Measurements from ENCODE around the gene TGFA. TPM values are rescaled to one million over a fixed set of nuclear protein-coding genes. Genes with fewer than 3 reads are reported as not detected.

TGFA gene
- total RNA-seq, 2 experiments from 2014 or later = not detected

GRCh38 chr2:70508711-70509462 lies 44.7 kb downstream of the TGFA start:
- ChIA-PET CTCF (ENCODE audit: unreplicated experiment) (interaction anchor here (0.6 kb wide), 1 partner anchor 112 kb away, joined by 3 read pairs; no protein-coding TSS in a partner anchor), POLR2A (no interaction called here)
- Histone ChIP-seq H4K20me1 (ENCODE audit: insufficient read depth, low read length) (no peaks in the 10 kb centered on the region), H3K4me3 (ENCODE audit: low read depth, low read length, poor library complexity, severe bottlenecking) (no peak overlapping the region), H3K4me2 (ENCODE audit: low read length) (no peak overlapping the region), H3K79me2 (ENCODE audit: insufficient read depth, low read depth, low read length) (no peaks in the 10 kb centered on the region), H3K9me3 (ENCODE audit: low read length) (no peaks in the 10 kb centered on the region), H3K27ac (ENCODE audit: low read depth, low read length, poor library complexity, severe bottlenecking) (no peak overlapping the region), H2AFZ (ENCODE audit: low read length) (no peak overlapping the region), H3K4me1 (ENCODE audit: insufficient read depth, low read length, poor library complexity, severe bottlenecking) (no peaks in the 10 kb centered on the region), H3K9me2 (ENCODE audit: insufficient read depth, low read length) (no peaks in the 10 kb centered on the region), H3K36me3 (ENCODE audit: insufficient read depth, low read length) (no peaks in the 10 kb centered on the region)
- no TSS peak for BruUV-seq (replicated peaks)
- intact Hi-C loops (cut with micrococcal nuclease; ENCODE audit: unreplicated experiment) = no loop called here
- TF ChIP-seq EZH2phosphoT487 (IDR thresholded peaks at IDR 0.05; ENCODE audit: borderline replicate concordance, low read depth, low read length) (no peak), CTCF (conservative IDR thresholded peaks at IDR 0.05; ENCODE audit: low read length) (no peak)
- DNase-seq (ENCODE audit: low spot score) = no peak

GRCh38 chr2:70505613-70506391 lies 47.8 kb downstream of the TGFA start:
- Histone ChIP-seq H3K4me3 (ENCODE audit: low read depth, low read length, poor library complexity, severe bottlenecking) (no peak overlapping the region), H3K79me2 (ENCODE audit: insufficient read depth, low read depth, low read length) (no peaks in the 10 kb centered on the region), H3K36me3 (ENCODE audit: insufficient read depth, low read length) (no peaks in the 10 kb centered on the region), H3K27ac (ENCODE audit: low read depth, low read length, poor library complexity, severe bottlenecking) (no peak overlapping the region), H3K9me3 (ENCODE audit: low read length) (no peaks in the 10 kb centered on the region), H2AFZ (ENCODE audit: low read length) (no peak overlapping the region), H4K20me1 (ENCODE audit: insufficient read depth, low read length) (no peaks in the 10 kb centered on the region), H3K4me2 (ENCODE audit: low read length) (no peak overlapping the region), H3K9me2 (ENCODE audit: insufficient read depth, low read length) (no peaks in the 10 kb centered on the region), H3K4me1 (ENCODE audit: insufficient read depth, low read length, poor library complexity, severe bottlenecking) (no peaks in the 10 kb centered on the region)
- CTCF ChIA-PET (ENCODE audit: unreplicated experiment) = no interaction called here
- intact Hi-C loops (cut with micrococcal nuclease; ENCODE audit: unreplicated experiment) = no loop called here
- TF ChIP-seq EZH2phosphoT487 (IDR thresholded peaks at IDR 0.05; ENCODE audit: borderline replicate concordance, low read depth, low read length) (no peak), CTCF (conservative IDR thresholded peaks at IDR 0.05; ENCODE audit: low read length) (no peak)
- DNase-seq (ENCODE audit: low spot score) = no peak
- POLR2A ChIA-PET = no interaction called here
- BruUV-seq (replicated peaks) = no TSS peak

GRCh38 chr2:70504750-70505149 lies 48.9 kb downstream of the TGFA start:
- H2AFZ ChIP-seq (ENCODE audit: low read length) = no peak overlapping the region
- no peaks in the 10 kb centered on the region for H4K20me1 ChIP-seq (ENCODE audit: insufficient read depth, low read length)
- no peaks in the 10 kb centered on the region for H3K4me1 ChIP-seq (ENCODE audit: insufficient read depth, low read length, poor library complexity, severe bottlenecking)
- no peaks in the 10 kb centered on the region for H3K79me2 ChIP-seq (ENCODE audit: insufficient read depth, low read depth, low read length)
- H3K4me2 ChIP-seq (ENCODE audit: low read length) = no peak overlapping the region
- DNase-seq (ENCODE audit: low spot score) = no peak
- H3K27ac ChIP-seq (ENCODE audit: low read depth, low read length, poor library complexity, severe bottlenecking) = no peak overlapping the region
- TF ChIP-seq CTCF (conservative IDR thresholded peaks at IDR 0.05; ENCODE audit: low read length) (no peak), EZH2phosphoT487 (IDR thresholded peaks at IDR 0.05; ENCODE audit: borderline replicate concordance, low read depth, low read length) (no peak)
- no peaks in the 10 kb centered on the region for H3K36me3 ChIP-seq (ENCODE audit: insufficient read depth, low read length)
- H3K9me3 ChIP-seq (ENCODE audit: low read length) = no peaks in the 10 kb centered on the region
- intact Hi-C loops (cut with micrococcal nuclease; ENCODE audit: unreplicated experiment) = no loop called here
- H3K9me2 ChIP-seq (ENCODE audit: insufficient read depth, low read length) = no peaks in the 10 kb centered on the region
- BruUV-seq (replicated peaks) = no TSS peak
- ChIA-PET POLR2A (no interaction called here), CTCF (ENCODE audit: unreplicated experiment) (interaction anchor here (0.6 kb wide), 1 partner anchor 15 kb away, joined by 3 read pairs; no protein-coding TSS in a partner anchor)
- no peak overlapping the region for H3K4me3 ChIP-seq (ENCODE audit: low read depth, low read length, poor library complexity, severe bottlenecking)
